Measurements from ENCODE around the gene KIF1B. TPM values are rescaled to one million over a fixed set of nuclear protein-coding genes. Genes with fewer than 3 reads are reported as not detected.
A peak's percentile ranks its signal among the peaks of the same experiment; 100 is the strongest.

KIF1B gene
- polyA plus RNA-seq, 1 of the 3 experiments (the other 2 are of a cell fraction), result 6.8 TPM

DNA sequence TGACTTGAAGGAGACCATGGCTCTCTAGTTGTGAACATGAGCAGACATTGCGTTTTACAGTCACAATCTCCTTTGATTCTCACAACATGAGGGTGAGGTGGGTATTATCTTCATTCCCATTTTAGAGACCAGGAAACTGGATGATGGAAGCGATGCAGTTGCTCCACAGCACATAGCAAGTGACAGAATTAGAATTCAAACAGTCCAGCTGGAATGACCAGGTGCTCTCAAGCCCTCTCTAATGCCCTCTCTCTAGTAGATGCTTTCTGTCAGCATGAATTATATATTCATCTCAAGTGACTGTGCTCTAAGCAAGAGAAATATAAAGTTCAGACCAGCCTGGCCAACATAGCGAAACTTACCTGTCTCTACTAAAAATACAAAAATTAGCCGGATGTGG lies 9.8 kb upstream of the KIF1B start (continued):
- no peak for TF ChIP-seq SIN3A (IDR thresholded peaks at IDR 0.05; ENCODE audit: borderline replicate concordance, low read depth, low read length)
- TF ChIP-seq, protein P1, sequence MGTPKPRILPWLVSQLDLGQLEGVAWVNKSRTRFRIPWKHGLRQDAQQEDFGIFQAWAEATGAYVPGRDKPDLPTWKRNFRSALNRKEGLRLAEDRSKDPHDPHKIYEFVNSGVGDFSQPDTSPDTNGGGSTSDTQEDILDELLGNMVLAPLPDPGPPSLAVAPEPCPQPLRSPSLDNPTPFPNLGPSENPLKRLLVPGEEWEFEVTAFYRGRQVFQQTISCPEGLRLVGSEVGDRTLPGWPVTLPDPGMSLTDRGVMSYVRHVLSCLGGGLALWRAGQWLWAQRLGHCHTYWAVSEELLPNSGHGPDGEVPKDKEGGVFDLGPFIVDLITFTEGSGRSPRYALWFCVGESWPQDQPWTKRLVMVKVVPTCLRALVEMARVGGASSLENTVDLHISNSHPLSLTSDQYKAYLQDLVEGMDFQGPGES (IDR thresholded peaks at IDR 0.05; ENCODE audit: low read depth, low read length), result no peak
- no peak for TF ChIP-seq EP300 (IDR thresholded peaks at IDR 0.05; ENCODE audit: borderline replicate concordance in 1 of 2, low read depth in 1 of 2, low read length in 1 of 2)
- no peak for TF ChIP-seq TAF1 (IDR thresholded peaks at IDR 0.05; ENCODE audit: borderline replicate concordance, low read depth, low read length)
- TF ChIP-seq RAD21 (IDR thresholded peaks at IDR 0.05; ENCODE audit: low read length), result no peak

DNA sequence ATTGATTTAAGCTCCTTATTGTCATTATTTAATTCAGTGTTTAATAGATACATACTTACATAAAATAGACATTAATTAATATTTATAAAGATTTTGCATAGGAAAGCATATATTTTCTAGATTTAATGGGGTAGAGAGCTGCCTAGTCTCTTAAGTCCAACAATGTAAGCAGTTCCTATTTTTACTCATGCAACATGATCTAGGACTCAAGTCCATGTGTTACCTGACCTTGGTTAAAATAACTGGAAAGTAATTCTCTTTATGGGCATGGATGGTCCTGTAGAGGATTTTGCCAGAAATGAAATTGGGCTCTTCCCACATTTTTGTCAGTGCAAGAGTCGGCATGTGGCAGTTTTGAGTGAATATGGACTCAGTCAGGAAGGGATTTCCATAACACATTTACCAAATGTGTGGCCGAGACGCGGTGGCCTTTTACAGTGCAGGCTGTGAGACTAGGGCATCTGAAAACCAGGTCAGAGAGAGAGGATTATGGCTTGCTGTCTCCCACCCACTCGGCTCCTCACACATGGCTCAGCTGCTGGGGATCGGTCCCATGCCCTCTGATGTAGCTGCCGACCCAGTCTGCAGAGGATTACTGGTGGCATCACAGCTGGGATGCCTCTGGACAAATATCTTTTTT lies 6.2 kb upstream of the KIF1B start:
- H3K79me2 ChIP-seq (ENCODE audit: insufficient read depth), result no peaks in the 10 kb centered on the region
- 83% methylated on average over 7 of the region's 7 CpGs for WGBS (ENCODE audit: low lambda C conversion rate)
- TF ChIP-seq RCOR1 (IDR thresholded peaks at IDR 0.05; ENCODE audit: low read length), result no peak
- TF ChIP-seq SIN3A (IDR thresholded peaks at IDR 0.05; ENCODE audit: borderline replicate concordance, low read depth, low read length), result no peak
- TF ChIP-seq, protein P2, sequence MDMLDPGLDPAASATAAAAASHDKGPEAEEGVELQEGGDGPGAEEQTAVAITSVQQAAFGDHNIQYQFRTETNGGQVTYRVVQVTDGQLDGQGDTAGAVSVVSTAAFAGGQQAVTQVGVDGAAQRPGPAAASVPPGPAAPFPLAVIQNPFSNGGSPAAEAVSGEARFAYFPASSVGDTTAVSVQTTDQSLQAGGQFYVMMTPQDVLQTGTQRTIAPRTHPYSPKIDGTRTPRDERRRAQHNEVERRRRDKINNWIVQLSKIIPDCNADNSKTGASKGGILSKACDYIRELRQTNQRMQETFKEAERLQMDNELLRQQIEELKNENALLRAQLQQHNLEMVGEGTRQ (IDR thresholded peaks at IDR 0.05; ENCODE audit: borderline replicate concordance, low read depth, low read length), result no peak
- no peak for TF ChIP-seq GATA2 (CRISPR knock-in tag; IDR thresholded peaks at IDR 0.05)
- TF ChIP-seq EZH2phosphoT487 (IDR thresholded peaks at IDR 0.05; ENCODE audit: borderline replicate concordance, low read depth), result no peak
- no peak for TF ChIP-seq NFIC (IDR thresholded peaks at IDR 0.05; ENCODE audit: borderline replicate concordance)
- TF ChIP-seq JUND (IDR thresholded peaks at IDR 0.05), result no peak
- TF ChIP-seq TCF12 (IDR thresholded peaks at IDR 0.05), result no peak
- no peak for TF ChIP-seq ZBTB33 (IDR thresholded peaks at IDR 0.05; ENCODE audit: borderline replicate concordance, low read depth)
- no peak for TF ChIP-seq TAF1 (IDR thresholded peaks at IDR 0.05; ENCODE audit: borderline replicate concordance, low read depth, low read length)
- no peak for TF ChIP-seq FOXJ3 (CRISPR knock-in tag; IDR thresholded peaks at IDR 0.05)
- no peak for TF ChIP-seq MEF2A (IDR thresholded peaks at IDR 0.05; ENCODE audit: borderline replicate concordance, low read depth)
- TF ChIP-seq EP300 (IDR thresholded peaks at IDR 0.05; ENCODE audit: borderline replicate concordance in 1 of 2, low read depth in 1 of 2, low read length in 1 of 2), result no peak
- TF ChIP-seq, protein P3, sequence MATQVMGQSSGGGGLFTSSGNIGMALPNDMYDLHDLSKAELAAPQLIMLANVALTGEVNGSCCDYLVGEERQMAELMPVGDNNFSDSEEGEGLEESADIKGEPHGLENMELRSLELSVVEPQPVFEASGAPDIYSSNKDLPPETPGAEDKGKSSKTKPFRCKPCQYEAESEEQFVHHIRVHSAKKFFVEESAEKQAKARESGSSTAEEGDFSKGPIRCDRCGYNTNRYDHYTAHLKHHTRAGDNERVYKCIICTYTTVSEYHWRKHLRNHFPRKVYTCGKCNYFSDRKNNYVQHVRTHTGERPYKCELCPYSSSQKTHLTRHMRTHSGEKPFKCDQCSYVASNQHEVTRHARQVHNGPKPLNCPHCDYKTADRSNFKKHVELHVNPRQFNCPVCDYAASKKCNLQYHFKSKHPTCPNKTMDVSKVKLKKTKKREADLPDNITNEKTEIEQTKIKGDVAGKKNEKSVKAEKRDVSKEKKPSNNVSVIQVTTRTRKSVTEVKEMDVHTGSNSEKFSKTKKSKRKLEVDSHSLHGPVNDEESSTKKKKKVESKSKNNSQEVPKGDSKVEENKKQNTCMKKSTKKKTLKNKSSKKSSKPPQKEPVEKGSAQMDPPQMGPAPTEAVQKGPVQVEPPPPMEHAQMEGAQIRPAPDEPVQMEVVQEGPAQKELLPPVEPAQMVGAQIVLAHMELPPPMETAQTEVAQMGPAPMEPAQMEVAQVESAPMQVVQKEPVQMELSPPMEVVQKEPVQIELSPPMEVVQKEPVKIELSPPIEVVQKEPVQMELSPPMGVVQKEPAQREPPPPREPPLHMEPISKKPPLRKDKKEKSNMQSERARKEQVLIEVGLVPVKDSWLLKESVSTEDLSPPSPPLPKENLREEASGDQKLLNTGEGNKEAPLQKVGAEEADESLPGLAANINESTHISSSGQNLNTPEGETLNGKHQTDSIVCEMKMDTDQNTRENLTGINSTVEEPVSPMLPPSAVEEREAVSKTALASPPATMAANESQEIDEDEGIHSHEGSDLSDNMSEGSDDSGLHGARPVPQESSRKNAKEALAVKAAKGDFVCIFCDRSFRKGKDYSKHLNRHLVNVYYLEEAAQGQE (IDR thresholded peaks at IDR 0.05; ENCODE audit: low read depth, low read length), result no peak
- TF ChIP-seq USF1 (IDR thresholded peaks at IDR 0.05; ENCODE audit: borderline replicate concordance, low read depth), result no peak
- TF ChIP-seq CTCF (IDR thresholded peaks at IDR 0.05), result no peak
- TF ChIP-seq FOXM1 (IDR thresholded peaks at IDR 0.05; ENCODE audit: low read depth), result no peak

More for the DNA sequence above, 6.2 kb upstream of the KIF1B start:
- POLR2A ChIA-PET, result no interaction called here
- Histone ChIP-seq H3F3A (replicated peaks; ENCODE audit: insufficient read depth) (peaks cover 9% of the 10 kb centered on the region), H3K4me2 (no peak overlapping the region), H3K9me3 (no peaks in the 10 kb centered on the region), H3K36me3 (replicated peaks in 1 of 2; ENCODE audit: control insufficient read depth in 1 of 2, insufficient read depth in 2 of 2, low read length in 1 of 2) (no peaks in the 10 kb centered on the region), H2AFZ (ENCODE audit: low read depth) (no peak overlapping the region), H3K9ac (no peak overlapping the region), H3K4me1 (ENCODE audit: control insufficient read depth in 1 of 2, insufficient read depth in 2 of 2, low read depth in 1 of 2, low read length in 1 of 2) (no peaks in the 10 kb centered on the region), H3K9me2 (no peaks in the 10 kb centered on the region), H4K20me1 (ENCODE audit: insufficient read depth) (no peaks in the 10 kb centered on the region), H3K27ac (ENCODE audit: low read depth in 2 of 2, low read length in 1 of 2) (no peak overlapping the region), H3K4me3 (ENCODE audit: low read depth in 2 of 2, low read length in 1 of 2) (no peak overlapping the region), H3K27me3 (ENCODE audit: insufficient read depth) (no peaks in the 10 kb centered on the region)
- CTCF ChIA-PET, result interaction anchor here (1.1 kb wide), 1 partner anchor 11 kb away, joined by 4 read pairs; no protein-coding TSS in a partner anchor
- DNase-seq, result peak; percentile 23

All from SK-N-SH (cell line).